ENCODE measurements around the gene CD37. TPM values are rescaled to one million over a fixed set of nuclear protein-coding genes. Genes with fewer than 3 reads are reported as not detected.

The CD37 gene
- total RNA-seq, 6 experiments from 2014 or later = not detected

- no peaks in the 10 kb centered on the region for H3K36me3 Mint-ChIP-seq (ENCODE audit: low read depth)
- TF ChIP-seq CTCF (IDR thresholded peaks at IDR 0.05) = no peak
- no peak for DNase-seq
- H3K27me3 Mint-ChIP-seq (ENCODE audit: insufficient read depth) = peaks cover 12% of the 10 kb centered on the region
- H3K4me3 Mint-ChIP-seq = no peak overlapping the region
- no peaks in the 10 kb centered on the region; the same call in 1 of the 2 replicates for H3K4me1 Mint-ChIP-seq (ENCODE audit: low read depth)
- H3K9me3 Mint-ChIP-seq = no peaks in the 10 kb centered on the region
- no peak overlapping the region for H3K27ac Mint-ChIP-seq
These were observed 1.8 kb upstream of the CD37 start for GRCh38 chr19:49333418-49333805.

- Mint-ChIP-seq H3K4me1 (ENCODE audit: low read depth) (no peaks in the 10 kb centered on the region; the same call in 1 of the 2 replicates), H3K27me3 (ENCODE audit: insufficient read depth) (peaks cover 16% of the 10 kb centered on the region), H3K9me3 (no peaks in the 10 kb centered on the region), H3K36me3 (ENCODE audit: low read depth) (no peaks in the 10 kb centered on the region), H3K4me3 (no peak overlapping the region), H3K27ac (no peak overlapping the region)
- DNase-seq = no peak
- TF ChIP-seq CTCF (IDR thresholded peaks at IDR 0.05) = no peak
These were observed 1.4 kb upstream of the CD37 start for GRCh38 chr19:49333811-49334288.

- H3K27me3 Mint-ChIP-seq (ENCODE audit: insufficient read depth) = peaks cover 19% of the 10 kb centered on the region
- H3K9me3 Mint-ChIP-seq = no peaks in the 10 kb centered on the region
- H3K27ac Mint-ChIP-seq = no peak overlapping the region
- H3K4me3 Mint-ChIP-seq = no peak overlapping the region
- TF ChIP-seq CTCF (IDR thresholded peaks at IDR 0.05) = no peak
- DNase-seq = no peak
- no peaks in the 10 kb centered on the region for H3K4me1 Mint-ChIP-seq (ENCODE audit: low read depth)
- peaks cover 6% of the 10 kb centered on the region; the same call in 1 of the 2 replicates for H3K36me3 Mint-ChIP-seq (ENCODE audit: low read depth)
These were observed 727 bp downstream of the CD37 start for GRCh38 chr19:49335784-49336481.

DNA sequence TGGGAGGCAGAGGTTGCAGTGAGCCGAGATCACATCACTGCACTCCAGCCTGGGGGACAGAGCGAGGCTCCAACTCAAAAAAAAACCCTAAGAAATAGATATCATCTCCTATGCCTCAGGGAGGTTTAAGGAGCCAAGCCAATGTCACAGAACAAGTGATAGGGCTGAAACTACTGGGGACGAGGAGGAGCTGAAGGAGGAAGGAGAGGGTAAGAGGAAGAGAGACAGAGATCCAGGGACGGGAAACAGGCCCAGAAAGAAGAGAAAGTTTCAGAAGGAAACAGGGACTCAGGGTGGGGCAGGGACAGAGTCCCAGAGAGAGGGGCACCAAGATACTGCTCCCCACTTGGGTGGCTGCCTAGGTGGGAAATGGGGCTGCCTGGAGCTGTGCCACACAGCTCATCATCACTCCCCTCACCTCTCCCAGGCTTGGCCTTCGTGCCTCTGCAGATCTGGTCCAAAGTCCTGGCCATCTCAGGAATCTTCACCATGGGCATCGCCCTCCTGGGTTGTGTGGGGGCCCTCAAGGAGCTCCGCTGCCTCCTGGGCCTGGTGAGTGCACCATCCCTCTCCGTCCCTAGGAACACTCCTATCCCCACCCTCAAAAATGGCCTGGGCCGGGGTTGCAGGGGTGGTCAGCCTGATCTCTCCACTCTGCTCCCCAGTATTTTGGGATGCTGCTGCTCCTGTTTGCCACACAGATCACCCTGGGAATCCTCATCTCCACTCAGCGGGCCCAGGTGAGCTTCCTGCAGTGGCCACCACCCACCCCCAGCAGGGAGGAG is 1.5 kb downstream of the CD37 start:
- Mint-ChIP-seq H3K4me3 (no peak overlapping the region), H3K27ac (no peak overlapping the region), H3K9me3 (no peaks in the 10 kb centered on the region), H3K27me3 (ENCODE audit: insufficient read depth) (peaks cover 19% of the 10 kb centered on the region), H3K36me3 (ENCODE audit: low read depth) (peaks cover 6% of the 10 kb centered on the region; the same call in 1 of the 2 replicates), H3K4me1 (ENCODE audit: low read depth) (no peaks in the 10 kb centered on the region)
- no peak for DNase-seq
- TF ChIP-seq CTCF (IDR thresholded peaks at IDR 0.05) = no peak

DNA sequence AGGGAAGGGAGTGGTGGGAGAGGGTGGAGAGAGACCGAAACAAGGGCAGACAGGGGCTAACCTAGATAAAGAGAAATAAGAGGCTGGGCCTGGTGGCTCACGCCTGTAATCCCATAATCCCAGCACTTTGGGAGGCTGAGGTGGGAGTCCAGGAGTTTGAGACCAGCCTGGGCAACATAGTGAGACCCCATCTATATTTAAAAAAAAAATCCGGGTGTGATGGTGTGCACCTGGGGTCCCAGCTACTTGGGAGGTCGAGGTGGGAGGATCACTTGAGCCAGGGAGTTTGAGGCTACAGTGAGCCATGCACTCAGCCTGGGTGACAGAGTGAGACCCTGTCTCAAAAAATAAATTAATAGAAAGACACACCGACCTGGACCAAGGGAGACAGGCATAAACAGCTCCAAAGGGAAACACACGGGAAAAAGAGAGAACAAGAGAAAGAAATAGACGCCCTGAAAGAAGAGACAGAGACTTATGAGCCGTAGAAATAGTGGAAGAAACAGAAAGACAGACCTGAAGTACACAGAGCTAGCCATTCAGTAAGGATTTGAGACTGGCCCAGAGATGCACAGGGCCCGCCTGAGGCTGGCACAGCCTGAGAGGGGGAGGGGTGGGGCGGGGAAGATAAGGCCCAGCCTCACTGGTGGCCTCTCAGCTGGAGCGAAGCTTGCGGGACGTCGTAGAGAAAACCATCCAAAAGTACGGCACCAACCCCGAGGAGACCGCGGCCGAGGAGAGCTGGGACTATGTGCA is 2.2 kb downstream of the CD37 start:
- no peak overlapping the region for H3K27ac Mint-ChIP-seq
- TF ChIP-seq CTCF (IDR thresholded peaks at IDR 0.05) = no peak
- H3K36me3 Mint-ChIP-seq (ENCODE audit: low read depth) = peaks cover 7% of the 10 kb centered on the region
- no peak overlapping the region for H3K4me3 Mint-ChIP-seq
- no peaks in the 10 kb centered on the region for H3K4me1 Mint-ChIP-seq (ENCODE audit: low read depth)
- H3K27me3 Mint-ChIP-seq (ENCODE audit: insufficient read depth) = peaks cover 14% of the 10 kb centered on the region
- DNase-seq = no peak
- no peaks in the 10 kb centered on the region for H3K9me3 Mint-ChIP-seq

Data from HFFc6 (cell line).